Measurements from ENCODE around the gene ARID1B.
"Not testable (repeated sequence)": the region's sequence is repeated elsewhere in the genome, so short reads cannot be mapped to it uniquely, and the experiment has no call there.

Gene ARID1B

DNA sequence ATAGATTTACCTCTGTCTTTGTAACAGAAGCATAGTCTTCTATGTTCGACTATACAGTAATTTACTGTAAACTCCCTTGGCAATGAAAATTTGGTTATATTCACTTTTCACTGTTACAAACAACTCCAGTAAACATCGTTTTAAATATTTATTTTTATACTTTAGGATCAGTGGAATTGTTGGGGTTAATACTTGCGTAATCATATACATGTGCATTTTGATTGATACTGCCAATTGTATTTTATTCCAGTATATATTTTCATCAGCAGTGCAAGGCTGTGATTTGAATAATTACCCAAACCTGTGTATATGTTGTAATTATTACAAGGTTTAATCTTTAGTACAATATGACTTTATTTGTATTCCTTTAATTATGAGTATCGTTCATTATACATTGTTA lies 255.7 kb downstream of the ARID1B start:
- DNase-seq, result no peak

DNA sequence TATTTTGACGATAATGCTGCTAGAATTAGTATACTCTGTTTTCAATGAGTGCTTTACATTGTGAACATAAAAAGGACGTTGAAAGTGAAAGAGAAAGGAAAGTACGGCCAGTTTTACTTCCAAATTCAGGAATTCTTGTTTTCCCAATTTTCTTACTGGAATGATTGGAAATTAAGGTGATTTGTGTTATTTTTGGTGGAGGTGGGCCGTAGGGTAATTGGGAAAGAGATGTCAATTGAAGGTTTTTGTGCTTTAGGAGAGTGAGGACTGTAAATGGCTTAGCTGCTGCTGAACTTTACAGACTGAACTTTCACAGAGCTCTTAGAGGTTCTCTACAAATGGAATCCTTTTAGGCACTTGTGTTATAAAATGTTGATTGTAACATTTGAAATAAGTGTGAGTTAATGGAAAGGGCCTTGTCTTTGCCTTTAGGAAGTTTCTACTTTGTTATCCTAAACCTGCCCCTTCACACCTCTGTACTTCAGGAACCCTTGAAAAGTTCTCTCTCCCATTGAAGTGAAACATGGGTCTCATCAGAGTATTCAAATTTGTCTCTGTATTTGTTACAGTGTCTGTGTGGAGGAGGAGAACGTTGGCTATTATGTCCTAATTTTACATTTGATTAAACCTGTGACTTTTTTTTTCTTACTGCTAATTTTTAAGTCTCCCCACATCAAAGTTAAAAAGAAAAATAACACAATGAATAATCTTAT lies 256.4 kb downstream of the ARID1B start:
- no peak for DNase-seq

DNA sequence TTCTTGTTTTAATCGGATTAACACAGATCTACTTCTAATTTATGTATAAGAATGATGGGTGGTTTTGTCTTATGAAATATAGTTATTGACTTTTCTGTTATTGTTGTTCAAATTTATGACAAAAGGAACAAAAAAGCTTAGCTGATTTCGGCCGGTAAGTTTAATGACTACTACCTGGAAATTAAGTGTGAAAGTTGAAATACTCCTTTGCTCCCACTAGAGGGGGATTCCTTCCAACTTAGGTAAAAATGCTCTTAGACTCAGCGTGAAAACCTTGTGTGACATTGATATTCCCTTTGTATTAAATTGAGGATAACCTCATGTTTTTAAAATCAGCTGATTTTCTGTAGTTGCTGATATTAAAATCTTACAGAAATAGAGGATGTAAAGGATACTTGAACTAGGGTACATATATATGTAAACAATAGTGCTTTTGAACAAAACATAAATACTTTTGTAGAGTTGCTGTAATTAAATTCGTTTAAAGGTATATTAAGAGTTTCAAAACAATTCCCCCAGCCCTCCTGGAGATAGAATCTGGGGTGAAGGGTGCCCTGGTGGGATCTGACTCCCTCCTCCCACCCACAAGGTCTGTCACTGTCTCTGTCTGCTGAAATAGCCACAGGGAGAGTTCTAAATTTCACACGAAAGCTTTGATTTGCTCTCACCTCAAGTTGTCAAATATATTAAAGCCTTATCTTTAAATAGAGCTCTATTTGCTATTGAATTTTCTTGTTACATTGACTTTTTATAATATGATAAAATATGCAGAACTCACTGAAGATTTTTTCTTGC lies 257.5 kb downstream of the ARID1B start:
- DNase-seq, result peak; percentile 59

DNA sequence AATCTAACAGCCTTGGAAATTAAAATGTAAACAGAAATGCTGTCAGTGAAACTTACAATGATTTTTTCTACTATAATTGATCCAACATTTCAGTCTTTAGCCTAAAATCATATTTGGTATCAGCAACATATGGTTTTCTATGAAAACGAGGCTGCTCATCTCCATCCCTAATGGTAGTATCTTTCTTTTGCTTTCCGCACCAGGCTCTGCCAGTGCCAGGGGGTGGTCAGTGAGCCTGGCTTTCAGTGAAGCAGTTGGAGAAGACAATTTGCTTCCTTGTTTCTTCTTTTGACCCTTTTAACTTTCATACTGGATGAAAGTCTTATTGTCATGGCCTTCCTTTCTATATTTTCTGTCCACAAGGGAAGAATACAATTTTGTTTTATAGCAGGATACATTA lies 258.4 kb downstream of the ARID1B start:
- no peak for DNase-seq

DNA sequence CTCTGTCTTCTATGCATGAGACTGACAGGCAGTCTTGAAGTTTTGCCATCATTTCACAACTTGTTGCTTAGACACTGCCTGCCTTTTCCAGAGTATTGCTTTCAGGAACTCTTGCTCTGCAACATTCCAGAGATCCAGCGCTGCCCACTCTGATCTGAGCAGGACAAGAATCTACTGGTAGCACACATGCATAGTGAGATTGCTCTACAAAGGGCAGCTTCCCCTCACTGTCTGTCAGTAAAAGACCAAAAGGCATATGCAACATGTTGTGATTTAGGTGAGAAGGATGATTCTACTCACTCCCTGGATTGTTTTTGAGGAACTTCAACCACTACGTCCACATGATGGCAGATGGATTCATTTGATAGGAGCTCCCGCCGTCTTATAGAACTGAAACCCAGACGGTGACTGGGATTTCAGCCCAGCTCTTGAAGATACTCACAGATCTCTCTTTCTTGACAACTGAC lies 259.1 kb downstream of the ARID1B start:
- DNase-seq, result no peak

DNA sequence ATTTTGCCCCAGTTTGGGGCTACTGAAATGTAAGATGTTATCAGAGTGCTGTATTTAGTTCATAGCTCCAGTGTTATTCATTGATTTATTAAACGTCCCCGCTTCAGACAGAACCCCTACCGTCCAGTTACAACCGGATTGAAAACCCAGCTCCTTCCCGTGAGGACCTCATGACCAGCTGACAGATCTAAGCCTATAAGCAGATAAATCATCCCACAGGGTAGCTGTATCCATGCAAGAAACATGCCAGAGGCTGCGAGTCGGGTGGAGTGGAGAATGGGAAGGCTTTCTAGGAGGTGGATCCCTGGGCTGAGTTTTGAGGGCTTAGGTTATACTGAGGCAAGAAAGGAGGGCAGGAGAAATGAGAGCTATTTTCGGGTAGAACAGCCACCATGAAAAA lies 260.0 kb downstream of the ARID1B start:
- no peak for DNase-seq

DNA sequence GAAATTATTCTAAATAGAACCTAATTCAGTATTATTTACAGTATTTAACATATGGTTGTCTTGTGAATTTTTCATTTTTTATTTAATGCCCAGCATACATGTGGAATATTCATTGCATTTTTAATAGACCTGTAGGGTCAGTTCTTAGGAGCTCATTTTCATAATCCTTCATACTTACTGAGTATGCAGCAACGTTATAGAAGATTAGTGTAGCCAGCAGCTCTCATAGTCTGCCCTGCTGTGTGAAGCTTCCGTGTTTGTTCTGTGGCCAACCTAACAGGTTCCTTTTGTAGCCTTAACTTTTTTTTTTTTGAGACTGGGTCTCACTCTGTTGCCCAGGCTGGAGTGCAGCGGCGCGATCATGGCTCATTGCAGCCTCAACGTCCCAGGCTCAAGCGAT lies 261.4 kb downstream of the ARID1B start:
- no peak for DNase-seq

DNA sequence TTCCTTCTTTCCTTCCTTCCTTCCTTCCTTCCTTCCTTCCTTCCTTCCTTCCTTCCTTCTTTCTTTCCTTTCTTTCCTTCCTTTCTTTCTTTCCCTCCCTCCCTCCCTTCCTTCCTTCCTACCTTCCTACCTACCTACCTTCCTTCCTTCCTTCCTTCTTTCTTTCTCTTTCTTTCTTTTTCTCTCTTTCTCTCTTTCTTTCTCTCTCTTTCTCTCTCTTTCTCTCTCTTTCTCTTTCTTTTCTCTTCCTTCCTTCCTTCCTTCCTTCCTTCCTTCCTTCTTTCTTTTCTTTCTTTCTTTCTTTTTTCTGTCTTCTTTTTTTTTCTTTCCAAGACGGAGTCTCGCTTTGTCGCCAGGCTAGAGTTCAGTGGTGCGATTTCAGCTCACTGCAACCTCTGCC lies 262.5 kb downstream of the ARID1B start:
- not testable (repeated sequence) for DNase-seq

DNA sequence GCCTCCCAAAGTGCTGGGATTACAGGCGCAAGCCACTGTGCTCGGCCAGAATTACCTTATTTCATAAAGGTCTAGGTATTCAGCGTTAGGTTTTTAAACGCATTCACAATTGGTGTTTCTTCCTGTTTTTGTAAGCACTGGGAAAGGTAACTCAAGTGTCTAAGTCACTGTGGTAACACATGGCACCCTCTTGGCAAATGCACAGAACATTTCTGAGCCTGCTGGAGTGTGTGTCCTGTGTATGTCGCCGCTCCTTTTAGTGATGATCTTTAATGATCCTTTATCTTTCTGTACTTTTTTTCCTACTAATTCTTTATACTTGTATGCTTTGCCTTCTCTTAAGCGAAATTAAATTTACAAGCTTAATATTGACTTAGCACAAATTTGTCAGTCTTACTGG lies 263.0 kb downstream of the ARID1B start:
- DNase-seq, result no peak

DNA sequence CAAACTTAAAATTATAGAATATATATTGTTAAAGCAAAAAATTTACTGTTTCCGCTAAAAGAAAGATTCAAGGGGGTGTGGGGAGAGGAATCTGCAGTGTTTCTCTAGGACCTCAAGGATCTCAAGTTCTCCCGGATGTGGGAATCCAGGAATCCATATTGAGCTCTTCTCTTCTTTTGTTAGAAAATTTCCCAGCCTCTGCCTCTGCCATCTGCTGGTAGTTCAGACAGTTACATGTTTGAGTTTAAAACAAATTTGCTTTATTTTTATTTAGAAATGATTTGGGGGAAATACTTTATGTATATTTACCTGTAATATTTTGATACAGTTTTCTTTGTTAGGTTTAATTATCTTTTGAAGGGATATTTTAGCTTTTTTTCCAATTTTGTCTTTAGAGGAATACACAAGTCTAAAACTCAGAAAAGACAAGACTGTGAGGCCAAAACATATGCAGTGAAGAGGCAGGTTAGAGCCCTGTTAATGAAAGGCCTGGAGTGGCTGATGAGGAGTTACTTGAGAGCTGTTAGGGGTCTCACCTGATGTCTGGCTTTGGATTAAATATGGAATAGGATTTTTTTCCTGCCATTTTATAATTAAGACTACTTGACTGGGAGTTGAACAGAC lies 268.8 kb downstream of the ARID1B start:
- DNase-seq, result no peak

DNA sequence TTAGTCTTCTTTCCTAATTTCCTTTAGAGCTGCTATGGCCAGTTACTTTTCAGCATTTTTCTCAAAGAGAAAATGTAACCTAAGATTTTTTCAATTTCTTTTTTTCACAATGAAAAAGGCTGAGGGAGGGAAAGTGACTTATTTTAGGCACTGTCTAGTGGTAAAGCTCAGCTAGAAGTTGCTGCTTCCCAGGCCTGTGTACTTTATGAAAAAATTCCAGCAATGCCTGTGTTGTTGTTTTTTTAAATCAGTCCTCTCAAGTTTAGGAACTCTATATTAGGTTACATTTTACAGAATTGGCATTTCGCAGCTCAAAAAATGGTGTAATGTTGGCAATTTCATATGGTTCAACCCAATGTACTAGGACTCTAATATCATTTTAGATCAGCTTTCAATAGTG lies 269.6 kb downstream of the ARID1B start:
- no peak for DNase-seq

DNA sequence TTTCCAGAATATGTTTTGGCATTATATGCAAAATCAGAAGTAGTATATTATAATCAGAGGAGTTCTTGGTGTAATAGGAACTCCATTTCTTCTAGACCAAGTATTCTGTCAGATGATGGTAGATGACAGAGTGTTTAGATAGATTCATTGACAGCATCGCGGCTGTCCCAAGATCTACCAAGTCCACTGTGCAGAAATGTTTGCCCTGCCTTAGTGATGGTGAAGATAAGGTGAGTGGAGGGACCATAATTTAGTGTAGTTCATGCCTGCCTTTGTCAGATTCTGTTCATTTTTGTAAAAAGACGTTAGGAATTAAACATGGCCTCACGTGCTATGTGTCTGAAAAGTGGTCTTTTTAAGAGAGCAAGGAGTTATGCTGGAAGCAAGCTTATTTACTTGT lies 270.1 kb downstream of the ARID1B start:
- no peak for DNase-seq

DNA sequence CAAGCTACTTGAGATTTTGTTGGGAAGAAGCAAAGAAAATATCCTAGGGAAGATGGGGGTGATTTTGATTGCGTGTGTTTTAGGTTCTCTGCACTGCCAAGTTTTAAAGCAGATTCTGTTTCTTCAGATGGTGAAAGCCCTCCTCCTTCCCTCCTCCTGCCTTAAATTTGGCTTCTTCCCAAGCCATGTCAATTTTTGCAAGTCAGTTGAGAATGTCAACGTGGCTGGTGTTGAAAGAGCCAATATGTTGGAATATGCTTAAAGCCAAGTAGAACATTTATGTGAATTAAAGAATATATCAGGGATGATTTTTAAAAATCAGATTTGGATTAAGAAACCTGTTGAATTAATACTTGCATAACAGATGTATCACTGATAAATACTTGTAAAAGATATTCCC lies 270.8 kb downstream of the ARID1B start:
- no peak for DNase-seq

DNA sequence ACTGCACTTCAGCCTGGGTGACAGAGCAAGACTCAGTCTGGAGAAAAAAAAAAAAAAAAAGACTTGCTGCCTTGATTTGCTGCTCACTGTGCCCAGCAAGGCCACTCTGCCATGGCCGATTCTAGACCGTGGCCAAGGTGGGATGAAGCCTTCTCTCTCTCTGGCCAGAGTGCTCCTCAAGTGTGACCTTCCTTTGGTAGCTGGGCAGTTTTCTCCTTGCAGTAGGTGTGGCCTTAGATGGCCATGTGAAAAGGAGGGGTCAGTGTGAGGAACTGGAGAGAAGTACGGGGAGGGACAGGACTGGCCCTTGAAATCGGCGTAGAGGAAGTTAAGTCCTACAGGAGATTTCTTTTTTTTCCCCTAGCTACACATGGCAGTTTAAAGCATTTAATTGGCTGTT lies 272.0 kb downstream of the ARID1B start:
- no peak for DNase-seq

DNA sequence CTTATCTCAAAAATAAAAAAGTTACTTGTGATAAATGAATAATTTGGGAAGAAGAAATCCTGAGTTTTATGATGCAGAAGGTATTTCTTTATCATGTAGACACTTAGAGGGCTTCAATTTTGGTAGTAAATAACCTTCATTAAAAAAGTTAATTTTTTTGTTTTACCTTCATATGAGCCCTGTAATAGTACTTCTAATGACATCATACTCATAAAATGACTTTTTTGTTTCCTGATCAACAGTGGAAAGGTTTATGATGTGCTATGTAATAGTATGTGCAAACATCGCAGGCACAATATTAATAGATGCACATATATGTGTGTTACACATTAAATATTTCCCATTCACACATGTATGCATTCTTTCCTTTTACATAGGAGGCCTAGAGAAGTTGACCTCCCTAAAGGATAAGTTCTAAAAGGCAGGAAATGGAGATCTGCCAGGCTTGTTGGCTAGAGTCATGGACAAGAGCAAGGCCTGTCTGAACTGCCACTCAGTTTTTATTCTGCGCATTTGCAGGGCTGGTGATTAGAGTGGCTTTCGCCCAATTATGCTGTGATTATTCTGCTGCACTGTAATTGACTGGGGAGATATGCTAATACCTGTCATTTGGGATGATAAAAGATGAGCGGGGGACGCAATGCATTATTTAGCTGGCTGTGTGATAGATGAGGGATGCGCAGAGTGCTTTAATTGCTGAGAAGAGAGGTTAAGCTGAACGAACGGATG lies 273.5 kb downstream of the ARID1B start:
- DNase-seq, result no peak

DNA sequence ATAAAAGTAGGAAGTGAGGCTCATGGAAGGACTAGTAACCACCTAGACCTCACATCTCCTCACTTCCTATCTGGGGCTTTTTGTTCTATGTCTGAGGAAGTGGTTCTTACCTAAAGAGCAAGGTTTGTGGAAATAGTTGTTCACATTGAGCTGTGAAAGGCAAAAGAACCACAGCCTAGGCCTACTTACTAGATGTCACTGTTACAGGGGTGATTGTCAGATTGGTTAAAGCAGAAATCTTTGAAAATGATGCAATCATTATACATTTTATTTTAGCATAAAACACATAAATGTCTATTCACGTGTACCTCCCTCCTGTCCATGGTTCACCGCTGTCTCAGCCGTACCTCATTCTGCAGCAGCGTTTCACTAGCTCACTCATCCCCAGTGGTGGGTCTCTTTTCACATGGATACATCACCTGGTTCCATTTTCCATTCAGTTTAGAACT lies 277.4 kb downstream of the ARID1B start:
- peak; percentile 71 for DNase-seq

DNA sequence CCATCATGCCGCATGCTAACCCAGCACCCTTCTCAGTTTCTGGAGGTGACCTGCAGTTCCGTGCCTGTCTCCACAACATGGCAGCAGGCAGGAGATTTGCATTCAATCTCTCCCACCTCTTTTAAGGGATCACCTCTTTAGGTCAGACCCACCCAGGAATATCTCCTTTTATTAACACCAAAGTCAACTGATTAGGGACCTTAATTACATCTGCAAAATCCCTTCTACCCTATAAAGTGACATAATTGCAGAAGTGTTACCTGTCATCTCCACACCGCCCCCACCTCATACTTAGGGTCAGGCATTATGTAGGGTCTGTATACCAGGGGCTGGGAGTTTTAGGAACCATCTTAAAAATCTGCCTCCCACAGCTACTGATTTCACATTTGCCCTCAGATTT lies 278.7 kb downstream of the ARID1B start:
- no peak for DNase-seq

DNA sequence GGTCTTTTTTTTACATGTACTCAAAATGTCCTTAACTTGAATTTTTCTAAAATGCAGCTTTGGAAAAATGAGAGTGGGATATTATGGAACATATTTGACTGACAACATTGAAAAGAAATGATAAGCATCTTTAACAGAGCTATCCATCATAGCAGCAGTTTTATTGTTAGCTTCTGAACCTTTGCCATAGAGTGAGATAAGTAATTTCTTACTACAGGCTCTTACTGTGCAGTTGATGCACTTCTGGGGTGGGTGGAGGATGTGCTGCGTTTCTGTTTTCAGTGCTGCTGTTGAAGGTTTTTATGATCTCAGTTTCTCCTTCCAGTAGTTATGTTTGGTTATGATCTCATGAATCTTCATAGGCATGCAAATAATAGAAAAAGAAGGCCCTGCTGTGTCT lies 279.1 kb downstream of the ARID1B start:
- DNase-seq, result no peak

DNA sequence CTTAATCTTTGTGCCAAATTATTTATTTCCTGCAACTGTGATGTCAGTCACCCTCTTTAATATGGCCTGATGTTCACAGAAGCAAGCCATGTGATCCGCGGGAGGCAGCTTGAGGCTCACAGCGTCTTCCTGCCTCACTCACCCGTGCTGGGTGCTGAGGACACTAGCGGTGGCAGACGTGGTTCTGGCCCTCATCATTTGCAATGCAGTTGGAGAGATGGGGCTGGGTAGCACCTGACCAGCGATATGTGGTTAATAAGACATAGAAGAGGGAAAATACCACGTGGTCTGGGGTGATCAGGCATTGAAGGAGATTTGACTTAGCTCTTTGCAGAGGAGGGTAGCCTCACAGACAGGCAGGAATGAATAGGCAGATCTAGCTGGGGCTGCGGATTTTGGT lies 281.4 kb downstream of the ARID1B start:
- no peak for DNase-seq

DNA sequence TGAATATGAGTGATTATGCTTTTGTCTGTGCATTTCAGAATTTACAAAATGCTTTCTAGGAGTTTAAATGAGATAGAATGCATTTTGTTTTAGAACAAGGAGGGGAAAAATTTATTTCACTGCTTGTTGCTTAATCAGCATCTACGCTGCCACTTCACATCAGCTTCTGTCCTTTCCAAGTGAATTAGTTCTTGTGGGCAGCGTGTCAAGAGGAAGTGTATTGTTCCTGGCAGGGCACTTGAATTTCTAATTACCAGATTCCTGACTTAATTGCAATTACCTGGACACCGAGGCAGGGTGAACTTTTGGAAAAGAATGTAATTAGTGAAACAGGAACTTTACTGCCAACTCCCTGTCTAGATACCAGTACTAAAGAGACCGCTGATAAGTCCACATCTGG lies 282.6 kb downstream of the ARID1B start:
- no peak for DNase-seq

DNA sequence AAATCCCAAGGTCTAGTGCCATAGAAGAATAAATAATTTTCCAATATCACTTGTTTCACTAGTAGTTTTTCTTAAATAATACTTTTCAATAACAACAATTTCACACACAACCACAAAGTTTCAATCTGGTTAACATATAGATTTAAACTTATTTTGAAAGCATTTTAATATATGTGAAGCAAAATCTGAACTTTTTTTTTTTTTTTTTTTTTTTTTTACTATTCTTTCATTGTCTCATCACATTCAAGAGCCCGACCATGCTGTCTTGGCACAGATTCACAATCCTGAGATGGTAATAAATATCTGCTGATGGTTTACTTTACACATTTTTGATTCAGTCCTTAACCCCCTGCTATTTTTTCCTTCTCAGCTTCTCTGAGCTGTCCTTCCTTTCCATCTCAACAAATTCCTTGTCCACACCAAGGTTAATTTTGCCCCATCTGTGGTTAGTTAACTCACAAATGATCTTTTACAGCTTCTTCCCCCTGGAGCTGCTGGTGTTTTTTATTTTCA lies 283.3 kb downstream of the ARID1B start:
- DNase-seq, result no peak

DNA sequence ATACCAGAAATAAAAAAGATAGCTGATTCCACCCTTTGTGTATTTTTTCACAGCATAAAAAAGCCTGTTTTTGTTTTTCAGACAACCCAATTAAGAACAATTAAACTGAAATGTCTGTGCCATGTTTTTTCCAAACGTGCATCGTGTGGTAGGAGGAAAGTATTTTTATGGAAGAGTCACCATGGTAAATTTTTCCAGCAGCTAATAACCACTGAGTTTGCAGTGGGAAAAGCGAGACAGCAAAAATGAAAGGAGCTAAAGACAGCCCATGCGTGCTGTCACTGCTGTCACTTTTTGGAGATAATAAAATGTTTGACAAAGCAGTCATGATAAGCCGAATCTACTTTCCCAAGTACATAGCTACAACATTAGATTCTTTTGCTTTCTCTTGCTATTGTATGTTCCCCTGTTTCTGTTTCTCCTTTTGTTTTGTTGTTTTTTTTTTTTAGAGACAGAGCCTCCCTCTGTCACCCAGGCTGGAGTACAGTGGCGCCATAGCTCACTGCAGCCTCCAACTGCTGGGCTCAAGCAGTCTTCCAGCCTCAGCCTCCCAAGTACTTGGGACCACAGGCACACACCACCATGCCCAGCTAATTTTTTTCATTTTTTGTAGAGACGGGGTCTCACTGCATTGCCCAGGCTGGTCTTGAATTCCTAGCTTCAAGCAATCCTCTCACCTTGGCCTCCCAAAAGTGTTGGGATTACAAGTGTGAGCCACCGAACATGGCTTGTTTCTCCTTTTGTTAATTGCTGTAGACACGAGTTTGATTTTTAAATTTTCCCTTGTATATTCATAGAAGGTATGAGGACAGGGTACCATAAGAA lies 284.8 kb downstream of the ARID1B start:
- no peak for DNase-seq

Data from CD4-positive, alpha-beta T cell treated with Interleukin-4 for 4 hours (primary cell).